Thymus (tissue), 11 donors: ENCODE measurements around the gene MYO15B. TPM values are rescaled to one million over a fixed set of nuclear protein-coding genes. Genes with fewer than 3 reads are reported as not detected.

Experiments used
- DNase-seq, 9 donors: peaks; one replicate each; pipeline ENCODE4 v3.0.0-alpha.2; 2013; ENCODE audit warnings: low spot score in 9 of 9, low read depth in 6 of 9, missing footprints in 1 of 9
- H3K27ac ChIP-seq, 2 donors: one replicate each; pipeline ENCODE4 v1.5.1; 2013; ENCODE audit warnings: control low read depth in 1 of 2, low read depth in 1 of 2, low read length in 1 of 2, mild to moderate bottlenecking in 1 of 2, moderate library complexity in 1 of 2
- H3K27me3 ChIP-seq, 2 donors: one replicate each; pipeline ENCODE4 v1.5.1; 2013; ENCODE audit warnings: low read length in 1 of 2; ENCODE audit not compliant: control insufficient read depth in 2 of 2, insufficient read depth in 1 of 2
- H3K36me3 ChIP-seq, 2 donors: one replicate each; pipeline ENCODE4 v1.5.1; 2013; ENCODE audit warnings: low read length in 1 of 2, mild to moderate bottlenecking in 1 of 2, moderate library complexity in 1 of 2; ENCODE audit not compliant: control insufficient read depth in 2 of 2, insufficient read depth in 2 of 2
- H3K4me1 ChIP-seq, 2 donors: one replicate each; pipeline ENCODE4 v1.5.1; 2013; ENCODE audit warnings: low read length in 2 of 2; ENCODE audit not compliant: control insufficient read depth in 2 of 2, insufficient read depth in 2 of 2
- H3K4me3 ChIP-seq, 2 donors: one replicate each; pipeline ENCODE4 v1.5.1; 2013; ENCODE audit warnings: low read length in 2 of 2, control low read depth in 1 of 2, mild to moderate bottlenecking in 1 of 2
- H3K9me3 ChIP-seq, 2 donors: one replicate each; pipeline ENCODE4 v1.5.1; 2013; ENCODE audit warnings: low read length in 1 of 2, mild to moderate bottlenecking in 1 of 2; ENCODE audit not compliant: control insufficient read depth in 2 of 2, insufficient read depth in 1 of 2
- WGBS: extraction: QIAGEN DNeasy Blood & Tissue Kit; methylation state at CpG from one replicate; pipeline ENCODE4 v1.1.7; 2013; 5-methylcytosine and 5-hydroxymethylcytosine counted together
- polyA plus RNA-seq: library from polyadenylated mRNA; stranded (reverse); fragments of 200-250 nt; gene quantifications from one replicate; pipeline ENCODE4 v1.2.3, GENCODE V29; 2013
- total RNA-seq: library from RNA; stranded (reverse); fragments of 120-200 nt; gene quantifications from one replicate; pipeline ENCODE4 v1.2.4, GENCODE V29; 2013
- donor health status: healthy.

The MYO15B gene
- total and polyA plus RNA-seq, 2 donors: 31.3 to 448 TPM

GRCh38 chr17:75624714-75625345, 37.2 kb downstream of the MYO15B start:
- H3K4me3 ChIP-seq: no peak overlapping the region
- WGBS: 94% methylated on average over 23 of the region's 23 CpGs
- no peaks in the 10 kb centered on the region for H3K4me1 ChIP-seq
- H3K27ac ChIP-seq: no peak overlapping the region
- DNase-seq: no peak
- H3K36me3 ChIP-seq: peaks cover 31 to 47% of the 10 kb centered on the region in 2 donors
- H3K27me3 ChIP-seq: no peaks in the 10 kb centered on the region
- no peaks in the 10 kb centered on the region for H3K9me3 ChIP-seq

GRCh38 chr17:75625813-75626486, 38.4 kb downstream of the MYO15B start:
- peak in 2 of 9 donors; percentile 28 to 40 for DNase-seq
- H3K36me3 ChIP-seq: peaks cover 28 to 43% of the 10 kb centered on the region in 2 donors

GRCh38 chr17:75626496-75627038, 39.0 kb downstream of the MYO15B start:
- Histone ChIP-seq H3K36me3 (peaks cover 28 to 46% of the 10 kb centered on the region in 2 donors), H3K27me3 (no peaks in the 10 kb centered on the region), H3K27ac (no peak overlapping the region), H3K4me3 (no peak overlapping the region), H3K9me3 (no peaks in the 10 kb centered on the region), H3K4me1 (no peaks in the 10 kb centered on the region)
- 92% methylated on average over 11 of the region's 11 CpGs for WGBS
- no peak for DNase-seq

More at GRCh38 chr17:75625813-75626486, 38.4 kb downstream of the MYO15B start:
- no peaks in the 10 kb centered on the region for H3K27me3 ChIP-seq
- WGBS: 96% methylated on average over 15 of the region's 15 CpGs
- H3K27ac ChIP-seq: no peak overlapping the region
- H3K4me1 ChIP-seq: no peaks in the 10 kb centered on the region
- H3K4me3 ChIP-seq: no peak overlapping the region
- no peaks in the 10 kb centered on the region for H3K9me3 ChIP-seq

- H3K36me3 ChIP-seq: peaks cover 28 to 41% of the 10 kb centered on the region in 2 donors
- DNase-seq: no peak
- H3K9me3 ChIP-seq: no peaks in the 10 kb centered on the region
- WGBS: 96% methylated on average over 10 of the region's 10 CpGs
- no peaks in the 10 kb centered on the region for H3K27me3 ChIP-seq
- H3K4me3 ChIP-seq: no peak overlapping the region
- H3K27ac ChIP-seq: no peak overlapping the region
- no peaks in the 10 kb centered on the region for H3K4me1 ChIP-seq
Observed at GRCh38 chr17:75627094-75627493, 39.5 kb downstream of the MYO15B start.

- 98% methylated on average over 6 of the region's 6 CpGs for WGBS
Observed at GRCh38 chr17:75628425-75628824, 40.8 kb downstream of the MYO15B start.

GRCh38 chr17:75629157-75629556, 41.6 kb downstream of the MYO15B start:
- 97% methylated on average over 14 of the region's 14 CpGs for WGBS
- no peak overlapping the region for H3K4me3 ChIP-seq
- no peak overlapping the region for H3K27ac ChIP-seq
- peaks cover 0 to 2% of the 10 kb centered on the region in 2 donors for H3K9me3 ChIP-seq
- H3K4me1 ChIP-seq: peaks cover 5 to 17% of the 10 kb centered on the region in 2 donors
- H3K27me3 ChIP-seq: no peaks in the 10 kb centered on the region
- peaks cover 28 to 34% of the 10 kb centered on the region in 2 donors for H3K36me3 ChIP-seq
- DNase-seq: no peak

More at GRCh38 chr17:75628425-75628824, 40.8 kb downstream of the MYO15B start:
- no peaks in the 10 kb centered on the region for H3K9me3 ChIP-seq
- no peak overlapping the region for H3K27ac ChIP-seq
- H3K4me3 ChIP-seq: no peak overlapping the region
- DNase-seq: no peak
- no peaks in the 10 kb centered on the region for H3K27me3 ChIP-seq
- peaks cover 28 to 38% of the 10 kb centered on the region in 2 donors for H3K36me3 ChIP-seq
- H3K4me1 ChIP-seq: peaks cover 0 to 10% of the 10 kb centered on the region in 2 donors

- Histone ChIP-seq H3K4me3 (no peak overlapping the region), H3K4me1 (peaks cover 8 to 23% of the 10 kb centered on the region in 2 donors), H3K27ac (no peak overlapping the region), H3K9me3 (peaks cover 0 to 6% of the 10 kb centered on the region in 2 donors), H3K36me3 (peaks cover 22% of the 10 kb centered on the region in 2 donors), H3K27me3 (no peaks in the 10 kb centered on the region)
- WGBS: 88% methylated on average over 26 of the region's 26 CpGs
- DNase-seq: no peak
Observed at GRCh38 chr17:75630071-75630917, 42.7 kb downstream of the MYO15B start.

- Histone ChIP-seq H3K27me3 (no peaks in the 10 kb centered on the region), H3K4me1 (peaks cover 8 to 23% of the 10 kb centered on the region in 2 donors), H3K36me3 (peaks cover 14 to 15% of the 10 kb centered on the region in 2 donors), H3K27ac (no peak overlapping the region), H3K4me3 (no peak overlapping the region), H3K9me3 (peaks cover 0 to 6% of the 10 kb centered on the region in 2 donors)
- 95% methylated on average over 27 of the region's 27 CpGs for WGBS
- DNase-seq: no peak
Observed at GRCh38 chr17:75631353-75631752, 43.8 kb downstream of the MYO15B start.
